Esophagus squamous epithelium (tissue), 4 donors: ENCODE results near the gene HYDIN.

Experiments
- CTCF ChIP-seq, 6 experiments: fragments of 450-650 bp in 4 of 6; fragments of 200-600 bp in 2 of 6; sonication (generic) in 2 of 6; IDR thresholded peaks; one replicate each; pipeline ENCODE4 v1.5.1; 2016 to 2019; ENCODE audit warnings: antibody characterized with exemption in 6 of 6, mild to moderate bottlenecking in 4 of 6, moderate library complexity in 4 of 6
- POLR2A ChIP-seq, 4 donors: fragments of 450-650 bp; IDR thresholded peaks; one replicate each; pipeline ENCODE4 v1.6.1; 2017; ENCODE audit warnings: antibody characterized with exemption in 4 of 4, mild to moderate bottlenecking in 4 of 4, moderate library complexity in 3 of 4

- TF ChIP-seq CTCF (IDR thresholded peaks at IDR 0.05) (no peak), POLR2A (IDR thresholded peaks at IDR 0.05) (no peak)
These were observed 11.5 kb upstream of the HYDIN start for GRCh38 chr16:71242036-71242435.
